GM19099 (cell line): ENCODE data around the gene LPCAT1.

Source experiments
- POLR2A ChIP-seq: IDR thresholded peaks from 3 replicates; pipeline ENCODE4 v1.6.1; 2011; ENCODE audit warnings: low read depth; ENCODE audit not compliant: insufficient read length; ENCODE audit errors: extremely low read depth

The LPCAT1 gene

DNA sequence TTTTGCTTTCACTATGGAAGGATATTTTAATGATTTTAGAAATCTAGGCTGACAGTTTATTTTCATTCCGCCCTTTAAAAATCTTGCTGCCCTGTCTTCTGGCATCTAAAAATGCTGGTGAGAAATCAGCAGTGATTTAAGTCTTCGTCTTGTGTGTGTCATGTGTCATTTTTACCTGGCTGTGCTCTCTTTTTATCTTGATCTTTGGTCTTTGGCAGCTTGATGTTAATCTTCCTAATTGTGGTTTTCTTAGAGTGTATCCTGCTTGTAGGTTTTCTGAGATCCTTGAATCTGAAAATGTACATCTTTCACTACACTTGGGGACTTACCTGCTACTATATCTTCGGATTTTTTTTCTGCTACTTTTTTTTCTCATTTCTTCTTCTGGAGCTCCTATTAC, 11.9 kb upstream of the LPCAT1 start:
- TF ChIP-seq POLR2A, result no peak

DNA sequence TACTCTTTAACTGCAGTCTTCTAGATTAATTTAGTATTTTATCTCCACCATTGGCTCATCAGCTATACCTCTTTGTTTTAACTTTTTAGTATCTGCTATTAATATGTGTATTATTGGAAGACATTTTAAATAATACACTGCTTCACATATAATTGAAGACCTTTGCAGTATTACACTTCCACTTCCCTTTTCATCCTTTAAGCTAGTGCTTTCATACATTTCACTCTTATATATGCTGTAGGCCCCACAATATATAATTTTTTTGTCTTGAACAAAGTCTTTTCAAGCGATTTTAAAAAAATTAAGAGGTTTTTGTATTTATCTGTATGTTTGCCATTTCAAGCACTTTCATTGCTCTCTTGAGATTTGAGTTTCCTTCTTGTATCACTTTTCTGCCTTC, 8.6 kb upstream of the LPCAT1 start:
- TF ChIP-seq POLR2A, result no peak

DNA sequence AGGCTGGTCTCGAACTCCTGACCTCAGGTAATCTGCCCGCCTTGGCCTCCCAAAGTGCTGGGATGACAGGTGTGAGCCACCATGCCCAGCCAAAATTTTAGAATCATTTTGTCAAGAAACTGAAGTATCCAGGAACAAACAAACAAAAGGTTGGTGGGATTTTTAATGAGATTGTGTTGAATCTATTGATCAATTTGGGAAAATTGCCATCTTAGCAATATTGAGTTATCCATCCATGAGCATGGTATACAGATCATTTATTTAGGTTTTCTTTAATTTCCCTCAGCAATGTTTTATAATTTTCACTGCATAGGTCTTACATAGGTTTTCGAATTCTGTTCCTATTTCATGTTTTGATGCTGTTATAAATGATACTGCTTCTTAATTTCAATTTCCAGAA, 5.7 kb upstream of the LPCAT1 start:
- no peak for TF ChIP-seq POLR2A

DNA sequence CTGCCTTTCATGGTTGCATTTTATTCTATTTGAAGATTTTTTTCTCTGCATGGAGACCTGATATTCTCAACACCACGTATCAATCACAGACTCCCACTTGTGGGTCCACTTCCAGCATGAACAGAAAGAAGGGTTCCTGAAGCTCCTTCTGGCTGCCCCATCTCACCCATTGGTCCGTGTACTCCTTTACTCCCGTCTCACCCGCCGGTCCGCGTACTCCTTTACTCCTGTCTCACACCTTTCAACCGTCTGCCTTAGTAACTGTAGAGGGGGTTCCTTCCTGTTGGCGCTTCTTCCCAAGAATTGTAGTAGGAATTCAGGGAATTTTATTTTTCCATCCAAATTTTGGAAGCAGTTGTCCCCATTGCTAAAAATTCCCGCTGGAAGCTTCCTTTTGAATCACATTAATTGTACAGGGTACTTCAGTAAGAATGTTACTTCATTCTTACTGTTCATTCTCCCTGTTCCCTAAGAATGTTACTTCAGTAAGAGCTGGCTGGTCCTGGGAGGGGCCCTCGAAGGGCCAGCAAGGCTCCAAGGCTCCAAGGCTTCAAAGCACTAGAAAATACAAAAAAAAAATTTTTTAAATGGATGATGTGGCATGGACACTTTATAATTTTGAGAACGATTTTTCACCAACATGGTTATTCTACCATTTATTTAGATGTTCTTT, 3.9 kb upstream of the LPCAT1 start:
- no peak for TF ChIP-seq POLR2A

DNA sequence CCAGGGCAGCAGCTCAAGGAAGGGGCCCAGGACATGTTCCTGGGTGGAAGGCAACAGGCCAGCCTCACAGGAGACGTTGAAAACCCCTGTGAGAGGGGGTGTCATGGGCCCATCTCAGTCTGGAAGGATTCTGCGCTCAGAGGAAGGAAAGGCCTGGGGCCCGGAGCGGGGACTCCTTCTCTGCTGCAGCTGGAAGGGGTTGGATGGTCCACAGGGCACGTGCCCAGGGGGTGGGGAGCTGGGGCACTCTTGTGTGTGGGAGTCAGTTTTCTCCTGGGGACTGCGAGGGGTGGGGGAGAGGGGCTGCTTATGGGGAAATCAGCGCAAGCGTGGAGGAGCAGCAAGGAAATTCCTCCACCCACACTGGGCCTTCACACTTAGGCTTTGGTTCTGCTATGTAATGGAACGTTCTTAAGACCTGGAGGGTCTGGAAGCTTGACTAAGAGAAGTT, 2.9 kb upstream of the LPCAT1 start:
- no peak for TF ChIP-seq POLR2A

DNA sequence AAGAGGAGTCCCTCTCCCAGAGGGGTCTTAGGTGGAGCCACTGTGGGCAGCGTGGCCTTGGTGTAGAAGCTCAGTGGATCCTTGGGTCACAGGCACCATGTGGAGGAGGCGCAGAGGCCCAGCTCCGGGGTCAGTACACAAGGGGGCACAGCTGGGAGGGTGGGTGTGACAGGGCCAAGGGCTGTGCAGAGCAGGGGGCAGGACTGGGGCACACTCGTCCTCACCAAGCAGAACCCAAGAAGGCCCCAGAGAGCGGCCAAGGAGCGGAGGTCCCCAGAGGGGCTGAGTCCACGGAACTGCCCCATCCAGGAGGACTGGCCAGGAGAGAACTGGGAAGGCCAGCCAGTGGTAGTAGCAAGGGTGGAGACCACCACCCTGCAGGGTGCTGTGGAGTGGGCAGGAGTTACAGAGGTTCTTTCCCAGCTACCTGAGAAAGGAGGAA, 2.5 kb upstream of the LPCAT1 start:
- TF ChIP-seq POLR2A, result no peak

DNA sequence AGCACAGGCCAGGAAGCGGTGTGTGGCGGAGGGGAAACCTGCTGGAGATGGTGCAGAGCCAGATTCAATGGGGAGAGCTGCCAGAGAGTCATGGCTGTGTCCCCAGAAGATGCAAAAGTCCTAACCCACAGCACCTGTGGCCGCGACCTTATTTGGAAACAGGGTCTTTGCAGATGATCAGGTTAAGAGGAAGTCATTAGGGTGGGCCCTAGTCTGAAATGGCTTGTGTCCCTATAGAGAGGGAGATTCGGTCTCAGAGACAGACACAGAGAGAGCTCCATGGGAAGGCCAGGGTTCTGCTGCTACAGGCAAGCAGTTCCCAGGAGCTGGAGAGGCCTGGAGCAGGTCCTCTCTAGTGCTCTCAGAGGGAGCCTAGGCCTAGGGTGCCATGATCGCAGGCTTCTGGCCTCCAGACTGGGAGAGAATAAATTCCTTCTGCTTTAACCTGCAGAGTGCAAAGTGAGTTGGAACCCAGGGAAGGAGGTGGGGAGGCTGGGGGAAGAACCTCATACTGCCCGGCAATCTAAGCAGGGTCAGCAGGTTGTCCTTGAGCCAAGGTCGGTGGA, 1.9 kb upstream of the LPCAT1 start:
- TF ChIP-seq POLR2A, result peak; percentile 8

DNA sequence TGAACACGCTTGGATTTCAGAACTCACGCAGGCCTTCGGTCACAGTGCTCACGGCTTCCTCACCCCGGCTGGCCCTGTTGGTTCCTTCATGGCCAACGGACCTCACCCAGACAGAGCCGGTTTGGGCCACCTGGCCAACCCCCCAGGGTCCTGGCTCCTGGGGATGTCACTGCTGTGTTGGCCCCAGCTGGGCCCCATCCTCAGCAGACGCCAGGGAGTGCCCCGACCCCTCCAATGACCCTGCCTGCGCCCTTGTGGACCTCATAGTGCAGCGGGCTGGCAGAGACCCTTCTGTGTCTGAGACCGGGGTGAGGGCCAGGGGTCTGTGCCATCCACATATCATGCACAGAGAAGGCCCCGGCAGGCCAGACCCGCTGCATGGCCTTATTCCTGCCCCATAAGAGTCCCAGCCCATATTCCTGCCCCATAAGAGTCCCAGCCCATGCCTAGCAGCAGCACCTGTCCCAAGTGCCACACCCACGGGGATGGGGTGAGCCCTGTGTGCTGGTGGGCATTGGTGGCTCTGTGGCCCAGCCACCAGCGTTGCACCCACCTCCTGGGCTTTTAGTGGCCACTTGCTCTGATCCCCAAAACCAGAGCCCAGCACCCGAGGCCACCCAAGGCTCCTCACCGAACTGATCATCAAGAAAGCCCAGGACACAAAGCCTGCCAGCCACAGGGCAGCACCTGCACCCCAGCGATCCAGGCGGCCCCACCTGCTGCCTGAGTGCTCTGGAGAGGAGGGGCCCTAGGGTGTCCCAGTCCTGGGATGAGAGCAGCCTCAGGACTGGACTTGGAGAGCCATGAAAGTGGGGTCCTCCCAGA, 1.3 kb upstream of the LPCAT1 start:
- no peak for TF ChIP-seq POLR2A

DNA sequence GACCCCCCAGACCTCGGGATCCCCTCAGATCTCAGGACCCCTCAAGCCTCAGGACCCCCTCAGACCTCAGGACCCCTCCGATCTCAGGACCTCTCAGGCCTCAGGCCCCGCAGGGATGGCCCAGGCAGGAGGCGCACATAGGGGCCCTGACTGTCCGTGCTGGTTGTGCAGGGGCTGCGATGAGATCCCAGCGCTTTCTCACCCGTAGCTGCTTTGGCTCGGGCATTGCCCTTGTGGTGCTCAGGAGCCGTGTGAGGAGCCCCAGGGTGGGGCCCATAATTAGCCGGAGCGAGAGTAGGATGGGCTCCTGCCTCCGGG, 680 bp upstream of the LPCAT1 start:
- TF ChIP-seq POLR2A, result no peak

DNA sequence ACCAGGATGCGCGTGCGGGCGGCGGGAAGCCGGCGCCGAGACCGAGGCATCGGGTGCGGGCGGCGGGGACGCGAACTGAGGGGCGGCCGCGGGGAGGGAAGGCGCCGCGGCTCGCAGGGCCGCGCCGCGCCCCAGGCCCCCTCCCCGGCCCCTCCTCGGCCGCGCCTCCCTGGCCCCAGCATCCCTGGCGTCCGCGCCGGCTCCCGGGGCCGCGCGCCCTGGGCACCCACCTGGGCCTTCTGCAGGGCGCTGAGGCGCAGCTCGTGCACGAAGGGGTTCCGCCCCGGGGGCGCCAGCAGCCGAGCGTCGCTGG, 324 bp downstream of the LPCAT1 start:
- no peak for TF ChIP-seq POLR2A

DNA sequence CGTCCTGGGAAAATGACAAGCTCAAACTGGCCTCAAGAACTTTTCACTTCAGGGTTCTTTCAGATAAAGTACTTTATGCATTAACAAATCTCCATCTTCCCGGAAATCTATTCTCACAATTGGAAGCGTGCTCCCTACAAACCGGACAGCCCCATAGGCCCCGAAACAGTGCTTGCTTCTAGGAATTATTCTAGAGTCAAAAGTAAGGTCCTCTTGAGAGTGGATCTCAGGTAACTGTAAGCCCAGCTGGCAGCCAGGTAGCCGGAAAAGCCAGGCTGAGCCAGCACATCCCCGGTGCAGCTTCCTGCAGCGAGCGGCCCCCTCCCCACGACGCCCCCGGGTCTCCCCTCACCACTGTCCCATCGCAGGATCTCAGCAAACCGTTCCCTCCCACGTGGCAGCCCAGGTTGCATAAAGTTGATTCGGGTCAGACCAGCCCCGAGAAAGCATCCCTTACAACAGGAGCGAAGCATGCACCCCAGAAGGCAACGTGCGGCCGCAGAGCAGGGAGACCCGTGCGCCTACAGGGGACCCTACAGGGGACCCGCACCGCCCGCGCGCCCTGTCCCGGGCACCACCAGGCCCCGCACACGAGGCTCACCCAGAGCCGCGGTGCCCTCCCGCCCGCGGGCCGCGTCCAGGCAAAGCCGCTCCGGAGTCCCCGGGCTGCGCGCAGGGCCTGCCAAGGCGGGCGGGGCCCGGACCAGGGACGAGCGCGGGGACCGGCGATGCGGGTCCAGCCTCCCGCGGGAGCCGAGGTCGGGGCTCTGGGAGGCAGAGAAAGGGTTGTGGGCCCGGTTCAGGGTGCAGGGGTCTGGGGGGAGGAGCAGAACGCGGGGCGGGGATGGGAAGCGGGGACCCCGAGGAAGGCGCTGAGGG, 920 bp downstream of the LPCAT1 start:
- no peak for TF ChIP-seq POLR2A

DNA sequence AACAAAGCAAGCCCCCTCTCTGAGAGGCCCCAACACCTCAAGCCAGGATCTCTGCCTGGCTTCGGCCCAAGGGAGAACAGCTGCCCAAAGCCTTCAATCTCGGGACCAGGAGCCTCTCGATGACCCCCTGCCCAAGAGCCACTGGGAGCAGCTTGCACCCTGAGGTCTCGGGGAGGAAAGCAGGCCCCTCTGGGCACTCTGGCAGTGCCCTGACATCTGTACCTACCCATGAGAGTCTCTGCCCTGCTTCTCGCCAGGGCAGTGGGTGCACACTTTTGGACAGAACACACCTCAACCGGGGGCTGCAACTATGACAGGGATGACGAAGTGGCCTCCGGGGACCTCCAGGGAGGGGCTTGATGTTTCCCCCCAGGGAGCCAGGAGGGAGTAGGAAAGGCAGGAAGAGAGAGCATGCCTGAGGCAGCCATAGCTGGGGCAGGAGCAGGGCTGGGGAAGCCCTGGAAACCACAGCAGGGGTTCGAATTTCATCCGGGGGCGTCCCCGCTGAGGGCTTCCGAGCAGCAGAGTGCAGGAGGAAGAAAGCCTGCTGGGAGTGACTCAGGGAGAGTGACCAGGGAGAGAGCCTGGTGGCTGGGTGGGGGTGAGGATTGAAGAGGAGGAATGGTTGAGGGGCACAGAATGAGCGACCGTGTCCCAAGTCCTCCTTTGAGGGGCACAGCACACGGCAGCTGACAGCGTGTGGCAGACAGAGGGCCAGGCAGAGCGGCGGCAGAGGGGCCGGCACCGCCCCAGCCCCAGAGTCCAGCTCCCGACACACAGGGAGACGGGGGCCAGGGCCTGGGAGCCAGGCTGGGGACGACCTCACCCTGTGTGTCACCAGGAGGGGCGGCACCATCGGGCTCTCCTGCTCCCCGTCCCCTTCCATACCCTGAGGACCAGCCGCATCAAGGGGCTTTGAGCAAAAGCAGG, 1.8 kb downstream of the LPCAT1 start:
- no peak for TF ChIP-seq POLR2A

DNA sequence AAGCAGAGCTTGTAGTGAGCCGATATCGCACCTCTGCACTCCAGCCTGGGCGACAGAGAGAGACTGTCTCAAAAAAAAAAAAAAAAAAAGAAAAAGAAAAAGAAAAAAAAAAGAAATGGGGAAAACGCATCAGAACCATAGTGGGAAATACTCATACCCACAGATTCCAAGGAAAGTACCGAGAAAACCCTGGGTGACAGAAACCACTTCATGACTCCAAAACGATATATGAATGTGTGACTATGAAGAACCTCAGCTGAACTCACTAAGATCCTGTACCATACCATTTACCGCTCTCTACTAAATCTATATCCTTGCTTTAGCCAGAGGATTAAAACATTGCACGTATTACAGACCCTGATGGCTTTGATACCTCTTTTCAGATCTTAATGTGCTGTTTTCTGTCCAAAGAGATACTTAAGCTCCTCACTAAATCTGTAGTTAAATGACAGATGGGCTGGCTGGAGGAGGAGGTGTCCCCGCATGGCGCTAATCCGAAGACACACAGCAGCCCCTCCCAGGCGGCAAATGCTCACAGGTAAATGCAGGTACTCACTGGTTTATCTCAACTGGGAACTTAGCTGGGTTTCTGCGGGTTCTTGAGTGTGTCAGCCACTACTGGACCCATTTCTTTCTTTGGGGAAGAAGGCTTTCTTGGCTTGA, 2.8 kb downstream of the LPCAT1 start:
- no peak for TF ChIP-seq POLR2A
